GM21390 (cell line): ENCODE measurements around the gene ZMAT1.
"Not testable (repeated sequence)": the region's sequence is repeated elsewhere in the genome, so short reads cannot be mapped to it uniquely, and the experiment has no call there.

Experiments used
- ATAC-seq: cut with Tn5 transposase; IDR thresholded peaks from one replicate; pipeline ENCODE4 v1.9.1; 2021; ENCODE audit not compliant: unreplicated experiment

The ZMAT1 gene

GRCh38 chrX:101931488-101932248, at the start of gene ZMAT1:
Gene ZMAT1, minus strand, starts transcription at chrX:101932027. Its CDS starts 19 bp downstream, at chrX:101932008.
- peak; percentile 91 for ATAC-seq

- no peak for ATAC-seq
Observed at GRCh38 chrX:101977106-101977505, 45.3 kb upstream of the ZMAT1 start.

GRCh38 chrX:101973066-101973465, 41.2 kb upstream of the ZMAT1 start:
- no peak for ATAC-seq

GRCh38 chrX:101964923-101965539, 33.2 kb upstream of the ZMAT1 start:
- not testable (repeated sequence) for ATAC-seq

DNA sequence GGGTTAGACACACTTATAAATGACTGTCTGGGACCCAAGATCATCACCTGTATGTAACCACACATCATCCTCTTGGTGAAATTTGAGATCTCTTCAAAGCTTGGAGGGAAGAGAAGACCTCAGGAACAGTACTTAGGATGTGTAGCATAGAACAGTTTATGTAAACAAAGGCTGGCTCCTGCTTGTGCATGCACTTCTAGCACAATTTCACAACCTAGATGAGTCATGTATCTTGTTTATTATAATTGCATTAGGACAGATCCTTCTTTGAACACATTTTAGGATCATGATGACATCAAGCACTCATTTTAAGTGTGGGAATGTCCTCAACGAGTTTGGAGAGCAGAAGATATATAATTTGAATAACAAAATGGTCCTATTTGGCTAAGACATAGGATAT, 26.3 kb upstream of the ZMAT1 start:
- ATAC-seq: no peak

GRCh38 chrX:101957174-101957573, 25.3 kb upstream of the ZMAT1 start:
- no peak for ATAC-seq

GRCh38 chrX:101956556-101956955, 24.7 kb upstream of the ZMAT1 start:
- ATAC-seq: no peak

- ATAC-seq: no peak
Observed at GRCh38 chrX:101950581-101950980, 18.8 kb upstream of the ZMAT1 start.

- no peak for ATAC-seq
Observed at GRCh38 chrX:101932249-101932570, 383 bp upstream of the ZMAT1 start.

DNA sequence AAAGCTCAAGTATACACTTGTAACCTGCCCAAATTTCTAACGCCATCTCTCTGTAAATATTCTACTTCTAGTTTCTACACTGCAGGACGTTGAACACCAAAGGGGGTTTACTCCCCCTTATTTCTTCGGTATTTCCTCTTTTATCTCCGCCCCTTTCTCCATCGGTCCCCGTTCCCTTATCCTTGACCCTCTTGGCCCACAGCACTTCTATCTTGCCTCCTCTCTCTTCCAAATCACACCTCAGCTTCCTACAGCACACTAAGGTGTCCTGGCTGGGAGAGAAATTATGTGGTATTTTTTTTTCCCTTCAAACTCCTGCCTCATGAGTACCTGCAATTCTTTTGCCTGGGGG, 715 bp downstream of the ZMAT1 start:
- ATAC-seq: peak; percentile 9

- ATAC-seq: no peak
Observed at GRCh38 chrX:101925733-101926132, 6.1 kb downstream of the ZMAT1 start.

DNA sequence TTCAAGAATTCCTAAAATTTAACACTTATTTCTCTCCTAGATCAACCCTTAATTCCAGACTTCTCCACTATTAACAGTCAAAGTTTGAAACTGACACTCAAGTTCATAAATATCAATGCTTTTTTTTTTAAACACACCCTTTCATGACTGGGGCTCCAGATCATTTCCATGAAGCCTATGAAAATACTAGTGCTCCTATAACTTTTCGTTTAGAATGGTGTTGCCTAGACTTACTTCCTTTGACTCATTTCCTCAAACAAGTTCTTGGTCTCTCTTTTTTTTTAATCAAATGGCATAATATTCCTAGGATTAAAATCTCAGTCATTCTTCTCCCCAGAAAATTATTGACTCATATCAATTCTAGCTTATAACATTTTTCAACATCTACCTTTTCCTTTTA, 13.1 kb downstream of the ZMAT1 start:
- ATAC-seq: no peak

DNA sequence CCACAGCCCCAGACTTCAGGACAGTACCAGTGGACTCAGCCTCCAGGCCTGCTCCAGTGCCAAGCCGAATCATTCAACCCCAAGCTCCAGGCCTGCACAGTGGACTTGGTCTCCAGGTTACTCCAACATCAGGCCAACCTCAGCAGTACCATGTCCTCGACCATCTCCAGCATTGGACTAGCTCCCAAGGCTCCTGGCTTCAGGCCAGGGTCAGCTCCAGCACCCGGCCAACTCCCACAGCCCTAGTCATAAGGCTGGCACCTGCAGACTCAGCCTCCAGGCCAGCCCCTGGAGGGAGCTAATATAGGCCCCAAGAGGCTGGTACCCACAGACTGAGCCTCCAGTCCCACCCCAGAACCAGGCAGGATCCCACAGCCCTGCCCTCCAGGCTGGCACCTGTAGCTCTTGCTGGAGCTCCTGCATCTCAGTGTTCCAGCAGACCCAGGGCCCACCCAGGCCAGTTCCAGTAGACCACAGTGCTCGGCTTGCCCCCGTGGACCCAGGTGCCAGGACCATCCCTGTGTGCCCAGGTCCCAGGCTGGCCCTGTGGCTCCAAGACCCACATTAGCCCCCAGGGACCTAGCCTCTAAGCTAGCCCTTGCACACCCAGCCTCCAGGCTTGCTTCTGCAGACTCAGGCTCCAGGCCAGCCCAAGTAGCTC, 25.6 kb downstream of the ZMAT1 start:
- no peak for ATAC-seq

GRCh38 chrX:101904996-101905395, 26.8 kb downstream of the ZMAT1 start:
- no peak for ATAC-seq
